H9 (cell line): ENCODE data around the gene CRB3. TPM values are rescaled to one million over a fixed set of nuclear protein-coding genes. Genes with fewer than 3 reads are reported as not detected.

Experiments
- DNase-seq: peaks from one replicate; pipeline ENCODE4 v3.0.0-alpha.2; 2017
- H2AFZ ChIP-seq: one replicate; pipeline ENCODE4 v1.6.1; 2013; ENCODE audit warnings: mild to moderate bottlenecking, low read length, control low read depth, moderate library complexity
- H2AK5ac ChIP-seq: 2 replicates; pipeline ENCODE4 v1.6.1; 2013; ENCODE audit warnings: low read length, control low read depth, mixed read lengths; ENCODE audit not compliant: insufficient read length
- H2BK120ac ChIP-seq: one replicate; pipeline ENCODE4 v1.6.1; 2013; ENCODE audit warnings: low read depth, mild to moderate bottlenecking, low read length, control low read depth, inconsistent platforms; ENCODE audit not compliant: poor library complexity, severe bottlenecking
- H2BK12ac ChIP-seq: 2 replicates; pipeline ENCODE4 v1.6.1; 2013; ENCODE audit warnings: low read length, control low read depth, mixed read lengths, low read depth; ENCODE audit not compliant: insufficient read length
- H2BK15ac ChIP-seq: 2 replicates; pipeline ENCODE4 v1.6.1; 2013; ENCODE audit warnings: low read depth, low read length, control low read depth
- H2BK20ac ChIP-seq: one replicate; pipeline ENCODE4 v1.6.1; 2013; ENCODE audit warnings: low read depth, mild to moderate bottlenecking, low read length, control low read depth, inconsistent platforms; ENCODE audit not compliant: poor library complexity, severe bottlenecking
- H2BK5ac ChIP-seq: 2 replicates; pipeline ENCODE4 v1.6.1; 2013; ENCODE audit warnings: low read length, control low read depth, mixed read lengths; ENCODE audit not compliant: insufficient read length
- H3K14ac ChIP-seq: 2 replicates; pipeline ENCODE4 v1.6.1; 2013; ENCODE audit warnings: low read length, control low read depth; ENCODE audit not compliant: insufficient read depth
- H3K18ac ChIP-seq: 2 replicates; pipeline ENCODE4 v1.6.1; 2013; ENCODE audit warnings: low read depth, mild to moderate bottlenecking, mixed read lengths, low read length, control low read depth; ENCODE audit not compliant: insufficient read length
- H3K23ac ChIP-seq: 2 replicates; pipeline ENCODE4 v1.6.1; 2013; ENCODE audit warnings: low read length, control low read depth, mixed read lengths, low read depth; ENCODE audit not compliant: insufficient read length
- H3K23me2 ChIP-seq: 2 replicates; pipeline ENCODE4 v1.6.1; 2013; ENCODE audit warnings: low read depth, mild to moderate bottlenecking, mixed read lengths, low read length, control low read depth; ENCODE audit not compliant: insufficient read length, poor library complexity, severe bottlenecking
- H3K27ac ChIP-seq: 2 replicates; pipeline ENCODE4 v1.5.1; 2013; ENCODE audit warnings: low read length, control low read depth, mixed read lengths, low read depth; ENCODE audit not compliant: insufficient read length
- H3K27me3 ChIP-seq: 2 replicates; pipeline ENCODE4 v1.6.1; 2013; ENCODE audit warnings: low read length, control low read depth, inconsistent platforms; ENCODE audit not compliant: insufficient read depth
- H3K4ac ChIP-seq: 2 replicates; pipeline ENCODE4 v1.6.1; 2013; ENCODE audit warnings: low read depth, mild to moderate bottlenecking, control low read depth, inconsistent platforms, low read length, moderate library complexity
- H3K4me1 ChIP-seq: 2 replicates; pipeline ENCODE4 v1.6.1; 2013; ENCODE audit warnings: low read length, control low read depth, inconsistent platforms; ENCODE audit not compliant: insufficient read depth
- H3K4me2 ChIP-seq: 2 replicates; pipeline ENCODE4 v1.6.1; 2013; ENCODE audit warnings: low read length, control low read depth, mixed read lengths; ENCODE audit not compliant: insufficient read length, insufficient read depth
- H3K56ac ChIP-seq: 2 replicates; pipeline ENCODE4 v1.6.1; 2013; ENCODE audit warnings: low read depth, mild to moderate bottlenecking, mixed read lengths, low read length, control low read depth; ENCODE audit not compliant: insufficient read length
- H3K79me1 ChIP-seq: 2 replicates; pipeline ENCODE4 v1.6.1; 2013; ENCODE audit warnings: low read depth, mild to moderate bottlenecking, moderate library complexity, low read length, control low read depth, inconsistent platforms; ENCODE audit not compliant: insufficient read depth, poor library complexity, severe bottlenecking
- H3K79me2 ChIP-seq: 2 replicates; pipeline ENCODE4 v1.6.1; 2013; ENCODE audit warnings: low read length, control low read depth, inconsistent platforms; ENCODE audit not compliant: insufficient read depth
- H3K9ac ChIP-seq: 2 replicates; pipeline ENCODE4 v1.6.1; 2013; ENCODE audit warnings: low read length, control low read depth, mixed read lengths; ENCODE audit not compliant: insufficient read length; ENCODE audit errors: extremely low read depth
- H3K9me3 ChIP-seq: one replicate; pipeline ENCODE4 v1.6.1; 2013; ENCODE audit warnings: low read depth, low read length, inconsistent platforms; ENCODE audit not compliant: control insufficient read depth
- H3T11ph ChIP-seq: one replicate; pipeline ENCODE4 v1.6.1; 2013; ENCODE audit warnings: mild to moderate bottlenecking, low read length, control low read depth, inconsistent platforms
- H4K20me1 ChIP-seq: one replicate; pipeline ENCODE4 v1.6.1; 2013; ENCODE audit not compliant: control insufficient read depth, insufficient read length, insufficient read depth
- H4K5ac ChIP-seq: 2 replicates; pipeline ENCODE4 v1.6.1; 2013; ENCODE audit warnings: low read depth, mild to moderate bottlenecking, mixed read lengths, low read length, control low read depth; ENCODE audit not compliant: insufficient read length
- H4K8ac ChIP-seq: replicated peaks from 2 replicates; pipeline ENCODE4 v1.6.1; 2013; ENCODE audit warnings: low read length, control low read depth, mixed read lengths, low read depth; ENCODE audit not compliant: insufficient read length
- H4K91ac ChIP-seq: 2 replicates; pipeline ENCODE4 v1.6.1; 2013; ENCODE audit warnings: low read depth, mild to moderate bottlenecking, moderate library complexity, mixed read lengths, low read length, control low read depth; ENCODE audit not compliant: insufficient read length
- H3K27ac Mint-ChIP-seq, 3 experiments: 2 replicates in 2 of 3; 3 replicates in 1 of 3; pipeline ENCODE4 v1.8.0; 2020 to 2021; ENCODE audit warnings: mixed read lengths in 3 of 3, mild to moderate bottlenecking in 1 of 3, moderate library complexity in 1 of 3
- H3K27me3 Mint-ChIP-seq: 2 replicates; pipeline ENCODE4 v1.8.0; 2021; ENCODE audit warnings: low read depth, mild to moderate bottlenecking, moderate library complexity, mixed read lengths
- H3K36me3 Mint-ChIP-seq, 3 experiments: 2 replicates in 2 of 3; 3 replicates in 1 of 3; pipeline ENCODE4 v1.8.0; 2020 to 2021; ENCODE audit warnings: low read depth in 3 of 3, mixed read lengths in 3 of 3; ENCODE audit not compliant: insufficient read depth in 1 of 3
- H3K4me1 Mint-ChIP-seq, 2 experiments: 2 replicates each; pipeline ENCODE4 v1.8.0; 2020; ENCODE audit warnings: mixed read lengths in 2 of 2
- H3K4me3 Mint-ChIP-seq, 2 experiments: 2 replicates in 1 of 2; 3 replicates in 1 of 2; pipeline ENCODE4 v1.8.0; 2020 to 2021; ENCODE audit warnings: mild to moderate bottlenecking in 2 of 2, mixed read lengths in 2 of 2, moderate library complexity in 1 of 2
- H3K9me3 Mint-ChIP-seq, 2 experiments: 2 replicates in 1 of 2; 3 replicates in 1 of 2; pipeline ENCODE4 v1.8.0; 2020; ENCODE audit warnings: mild to moderate bottlenecking in 2 of 2, mixed read lengths in 2 of 2, moderate library complexity in 1 of 2
- CTCF ChIP-seq: fragments of 200-600 bp; sonication (generic); conservative IDR thresholded peaks from 3 replicates; pipeline ENCODE4 v1.8.0; 2021; ENCODE audit warnings: antibody characterized with exemption, mild to moderate bottlenecking
- WGBS: extraction: QIAGEN DNeasy Blood & Tissue Kit; methylation state at CpG from one replicate; pipeline ENCODE4 v1.1.7; 2013; ENCODE audit warnings: missing lambda C conversion rate, low lambda C conversion rate, mixed read lengths; ENCODE audit not compliant: insufficient read length; ENCODE audit errors: extremely low coverage; 5-methylcytosine and 5-hydroxymethylcytosine counted together
- total RNA-seq: library from RNA; stranded (reverse); gene quantifications from 2 replicates; pipeline ENCODE4 v1.2.1, GENCODE V29; 2021

CRB3 gene
- total RNA-seq, 1 experiment from 2014 or later, result 32.1 TPM

DNA sequence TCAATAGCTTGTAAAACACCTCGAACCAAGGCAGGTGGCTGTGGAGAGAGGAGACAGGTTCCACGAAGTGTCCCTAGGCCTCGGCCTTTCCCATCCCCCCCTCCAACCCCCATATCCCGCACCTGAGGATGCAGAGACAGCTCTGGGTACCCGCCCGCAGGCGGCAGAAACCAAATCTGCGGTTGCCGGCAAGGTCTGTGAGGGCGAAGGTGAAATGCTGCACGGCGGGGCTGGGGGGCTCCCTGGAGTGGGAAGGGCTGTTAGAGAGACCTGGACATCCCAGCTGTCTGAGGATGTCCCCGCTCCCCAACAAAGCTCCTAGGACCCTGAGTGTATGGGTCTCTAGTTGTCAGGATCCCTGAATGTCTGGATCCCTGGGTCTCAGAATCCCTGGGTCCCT lies 14.7 kb downstream of the CRB3 start:
- Histone ChIP-seq H4K5ac (no peak overlapping the region), H3T11ph (no peak overlapping the region), H3K23ac (no peak overlapping the region), H2BK20ac (no peak overlapping the region), H2BK15ac (no peak overlapping the region), H2AFZ (no peak overlapping the region), H3K14ac (no peak overlapping the region), H2AK5ac (no peak overlapping the region), H3K27ac (no peak overlapping the region), H2BK5ac (no peak overlapping the region), H3K9me3 (no peaks in the 10 kb centered on the region), H2BK120ac (no peak overlapping the region), H4K91ac (no peak overlapping the region), H3K4ac (no peak overlapping the region), H4K8ac (no peak overlapping the region), H4K20me1 (no peaks in the 10 kb centered on the region), H3K18ac (no peak overlapping the region), H3K9ac (no peak overlapping the region), H2BK12ac (no peak overlapping the region), H3K4me1 (no peaks in the 10 kb centered on the region), H3K79me2 (no peaks in the 10 kb centered on the region), H3K79me1 (no peaks in the 10 kb centered on the region), H3K4me2 (no peak overlapping the region), H3K23me2 (peaks cover 13% of the 10 kb centered on the region), H3K27me3 (no peaks in the 10 kb centered on the region; the same call in 1 of the 2 replicates), H3K56ac (no peak overlapping the region)
- Mint-ChIP-seq H3K9me3 (no peaks in the 10 kb centered on the region), H3K27ac (no peak overlapping the region), H3K4me3 (no peak overlapping the region), H3K27me3 (peaks cover 17% of the 10 kb centered on the region), H3K36me3 (no peaks in the 10 kb centered on the region), H3K4me1 (peaks cover 9 to 15% of the 10 kb centered on the region in 2 experiments)
- WGBS, result no CpG with 5 or more reads among the region's 13 CpGs
- DNase-seq, result no peak
- TF ChIP-seq CTCF, result no peak
